ENCODE data around the gene ADAD2.

The ADAD2 gene

DNA sequence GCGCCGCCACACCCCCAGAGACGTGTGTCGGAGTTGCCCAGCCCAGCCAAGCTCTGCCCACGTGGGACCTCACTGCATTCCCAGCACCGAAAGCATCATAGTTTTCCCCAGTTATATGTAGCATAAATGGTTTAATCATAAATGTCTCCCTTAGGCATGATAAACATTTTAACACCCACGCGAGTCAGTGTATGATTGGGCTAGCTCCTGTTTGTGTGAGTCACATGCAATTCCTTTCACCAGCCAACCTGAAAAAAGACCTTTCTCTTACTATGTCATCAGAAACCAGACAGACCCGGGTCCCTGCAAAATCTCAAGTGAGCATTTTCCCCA is 13.2 kb upstream of the ADAD2 start:
- DNase-seq: no peak

DNA sequence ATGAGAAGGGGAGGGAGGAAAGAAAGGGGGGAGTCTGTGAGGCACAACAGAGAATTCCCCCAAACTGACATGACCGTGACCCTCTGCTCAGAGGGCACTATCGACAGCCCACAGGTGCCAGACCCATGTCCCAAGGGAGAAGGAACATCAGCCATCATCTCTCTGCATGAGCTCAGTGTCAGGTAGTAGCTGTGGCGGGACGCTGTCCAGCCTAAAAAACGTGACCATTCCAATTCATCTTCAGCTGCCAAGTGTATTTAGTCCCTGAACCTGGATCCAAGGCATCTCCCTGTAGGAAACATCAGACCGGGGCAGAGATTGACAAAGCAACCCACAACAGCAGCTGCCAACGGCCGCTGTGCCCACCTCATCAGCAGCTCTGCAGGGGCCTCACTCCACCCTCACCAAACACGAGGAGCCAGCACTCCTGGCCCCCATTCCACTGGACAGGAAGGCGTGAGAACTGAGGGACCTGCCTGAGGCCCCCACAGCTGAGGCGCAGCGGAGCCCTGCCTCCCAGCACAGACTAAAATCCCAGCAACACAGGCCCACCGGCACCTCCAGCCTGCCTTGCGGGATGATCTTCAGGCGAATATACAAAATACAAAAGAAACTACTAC is 12.7 kb upstream of the ADAD2 start:
- no peak for DNase-seq

DNA sequence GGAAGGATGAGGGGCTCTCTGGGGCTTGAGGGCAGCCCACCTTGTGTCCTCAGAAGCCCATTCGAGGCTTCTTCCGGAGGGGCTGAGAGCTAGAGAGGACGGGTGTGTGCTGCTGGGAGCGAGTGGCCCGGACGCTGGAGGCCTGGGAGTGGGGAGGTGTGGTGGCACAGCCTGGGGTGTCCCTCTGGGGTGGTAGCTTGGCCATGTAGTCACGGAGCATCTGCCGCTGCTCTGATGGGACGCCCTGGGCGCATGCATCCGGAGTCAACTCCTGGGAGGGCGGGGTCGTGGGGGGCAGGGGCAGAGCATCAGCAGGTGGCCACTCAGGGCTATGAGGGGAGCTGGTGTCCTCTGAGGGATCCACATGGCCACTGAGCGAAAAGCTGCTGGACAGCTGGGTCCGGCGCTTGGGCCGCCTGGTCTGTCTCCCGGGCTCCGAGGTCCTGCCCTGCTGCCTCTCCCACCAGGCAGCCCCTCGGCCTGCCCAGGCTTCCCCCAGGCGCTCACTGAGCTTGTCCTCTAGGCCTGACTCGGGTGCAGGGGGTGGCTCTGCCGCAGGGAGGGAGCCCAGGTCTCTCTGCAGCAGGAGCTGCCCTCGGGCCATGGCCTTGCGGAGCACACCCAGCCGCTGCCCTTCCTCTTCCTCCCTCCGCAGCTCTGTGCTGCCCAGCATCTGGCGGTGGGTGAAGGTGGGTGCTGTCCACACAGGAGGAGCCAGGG is 11.9 kb upstream of the ADAD2 start:
- no peak for DNase-seq

DNA sequence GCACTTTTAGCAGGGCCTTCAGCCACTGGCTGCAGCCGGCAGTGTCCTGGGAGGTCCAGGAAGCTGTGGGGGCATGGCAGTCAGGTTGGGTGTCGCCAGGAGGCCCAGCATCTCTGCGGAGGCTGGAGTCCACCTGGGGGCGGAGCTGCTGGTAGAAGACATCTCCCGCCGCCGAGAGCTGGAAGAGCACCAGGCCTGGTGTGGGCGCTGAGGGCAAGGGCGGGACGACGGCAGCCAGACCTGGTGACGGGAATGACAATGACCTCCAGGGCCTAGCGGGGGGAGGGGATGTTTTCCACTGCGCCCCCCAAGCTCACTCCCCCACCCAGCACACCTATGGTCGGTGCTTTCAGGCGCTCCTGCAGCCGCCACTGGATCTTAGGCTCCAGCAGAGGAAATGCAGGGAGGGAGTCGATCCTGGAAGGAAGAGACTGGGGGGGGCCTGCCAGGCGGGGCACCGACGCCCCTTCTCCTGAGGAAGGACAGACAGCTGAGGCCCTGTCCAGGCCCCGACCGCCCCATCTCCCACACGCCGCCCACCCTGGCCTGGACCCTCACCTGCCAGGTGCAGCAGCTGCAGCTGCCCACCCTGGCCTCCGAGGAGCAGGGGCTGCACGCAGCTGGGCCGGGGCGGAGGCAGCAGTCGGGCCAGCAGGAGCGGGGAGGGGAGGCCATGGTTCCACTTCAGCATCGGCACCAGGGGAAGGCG is 11.2 kb upstream of the ADAD2 start:
- no peak for DNase-seq

DNA sequence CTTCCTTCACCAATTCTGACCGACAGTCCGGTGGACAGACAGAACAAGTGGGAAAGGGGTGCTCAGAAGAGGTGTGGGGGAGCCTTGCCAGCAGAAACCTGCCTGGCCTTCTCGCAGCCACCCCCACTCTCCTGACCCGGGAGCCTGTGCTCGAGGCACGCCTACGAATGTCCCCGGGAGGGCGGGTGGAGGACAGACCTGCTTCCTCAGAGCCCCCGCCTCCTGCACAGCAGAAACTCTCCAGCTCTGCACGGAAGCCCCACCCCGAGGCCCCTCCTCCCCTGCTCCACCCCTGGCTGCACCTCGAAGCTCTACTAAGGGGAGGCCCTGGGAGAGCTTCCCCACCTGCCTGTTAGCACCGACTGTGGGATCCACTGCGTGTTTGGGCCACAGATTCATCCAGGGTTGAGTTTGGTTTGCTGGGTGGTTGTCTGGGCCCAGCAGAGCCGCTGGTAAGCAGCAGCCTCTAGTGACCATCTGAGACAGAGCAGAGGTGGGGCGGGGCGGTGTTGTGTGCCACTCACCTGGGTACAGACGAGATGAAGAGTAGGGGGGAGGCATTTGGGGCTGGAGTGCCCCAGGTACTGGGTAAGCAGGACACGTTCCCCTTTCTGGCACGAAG is 10.3 kb upstream of the ADAD2 start:
- DNase-seq: no peak

DNA sequence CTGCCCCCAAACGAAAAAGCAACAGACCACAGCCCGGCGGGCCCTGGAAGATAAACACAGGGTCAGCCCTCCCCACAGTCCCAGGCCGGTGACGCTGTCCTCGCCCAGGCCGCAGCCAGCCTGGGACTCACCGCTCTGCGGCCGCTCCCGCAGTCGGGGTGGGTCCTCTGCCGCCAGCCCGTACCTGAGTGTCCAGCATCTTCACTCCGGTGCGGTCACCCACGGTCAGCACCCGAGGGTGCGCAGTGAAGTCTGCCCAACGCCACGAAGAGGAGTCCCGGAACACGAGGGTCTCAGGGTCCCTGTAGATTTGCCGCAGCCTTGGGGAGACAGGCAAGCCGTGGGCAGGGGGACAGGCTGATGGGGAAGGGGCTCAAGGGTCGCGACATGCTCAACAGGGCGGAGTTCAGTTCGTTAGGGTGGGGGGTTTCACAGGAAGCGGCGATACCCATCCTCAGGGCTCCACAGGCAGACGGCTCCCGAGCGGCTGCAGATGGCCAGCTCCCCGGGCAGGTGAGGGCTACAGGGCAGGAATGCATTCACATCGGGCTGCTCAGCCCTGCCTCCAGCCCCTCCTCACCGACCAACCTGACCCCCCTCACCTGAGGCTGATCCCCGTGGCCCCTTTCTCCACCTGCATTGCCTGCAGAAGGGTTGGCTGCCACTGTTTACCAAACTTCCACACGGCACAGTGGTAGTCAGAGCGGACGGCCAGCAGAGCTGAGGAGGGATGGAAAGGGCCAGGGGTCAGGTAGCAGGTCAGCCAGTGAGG is 9.6 kb upstream of the ADAD2 start:
- no peak for DNase-seq

DNA sequence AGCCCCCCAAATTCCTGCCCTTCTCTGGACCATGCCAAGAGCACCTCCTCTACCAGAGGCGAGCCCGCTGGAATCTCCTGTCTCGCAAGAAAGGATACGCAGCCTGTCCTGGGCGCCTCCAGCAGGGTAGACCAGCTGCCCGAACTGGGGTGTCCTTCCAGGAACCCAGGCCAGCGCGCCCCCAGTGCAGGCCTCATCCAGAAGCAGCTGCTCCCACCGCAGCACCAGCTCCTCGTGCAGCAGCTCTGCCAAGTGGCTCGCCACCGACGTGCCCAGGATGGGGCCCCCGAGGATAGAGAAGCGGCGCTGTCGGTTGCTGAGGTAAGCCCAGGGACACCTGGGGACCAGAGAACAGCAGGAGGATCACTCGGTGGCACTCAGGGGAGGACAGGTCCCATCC is 8.9 kb upstream of the ADAD2 start:
- no peak for DNase-seq

DNA sequence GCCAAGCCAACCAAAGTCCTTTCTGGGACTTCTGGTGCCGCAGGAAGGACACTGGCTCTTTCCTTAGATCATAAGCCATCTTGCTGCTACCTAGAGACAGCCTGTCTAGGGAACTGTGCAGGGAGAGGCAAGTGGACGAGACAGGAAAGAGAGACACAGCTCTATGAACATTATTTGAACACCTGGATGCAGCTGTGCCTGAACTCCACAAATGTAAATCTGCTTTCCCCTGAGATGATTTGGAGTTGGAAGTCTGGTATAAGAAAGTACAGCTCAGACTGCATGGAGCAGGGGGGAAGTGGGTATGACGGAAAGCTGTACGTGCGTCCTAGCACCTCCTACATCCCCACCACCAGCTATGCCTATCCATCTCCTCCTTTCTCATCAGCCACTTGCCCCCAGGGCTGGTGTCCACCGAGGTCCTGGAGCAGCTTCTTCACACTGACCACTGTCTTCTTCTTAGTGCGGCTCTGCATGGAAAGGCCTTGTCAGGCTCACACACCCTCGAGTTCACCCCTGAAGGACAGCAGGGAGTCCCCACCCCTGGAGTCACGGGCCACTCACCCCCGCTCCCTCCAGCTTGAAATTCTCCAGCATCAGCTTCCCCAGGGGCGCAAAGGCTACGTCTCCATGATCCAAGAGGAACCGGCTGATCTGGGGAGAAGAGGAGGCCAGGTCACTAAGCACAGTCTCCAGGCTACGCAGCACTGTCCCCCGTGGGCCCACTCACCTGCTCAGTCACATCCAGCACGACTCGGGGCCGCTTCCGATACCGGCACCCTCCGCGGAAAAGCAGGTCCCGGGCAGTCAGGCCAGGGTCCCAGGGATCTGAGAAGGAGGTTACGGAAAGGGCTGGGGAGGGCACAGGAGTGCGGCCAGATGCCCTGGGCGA is 8.0 kb upstream of the ADAD2 start:
- DNase-seq: no peak

DNA sequence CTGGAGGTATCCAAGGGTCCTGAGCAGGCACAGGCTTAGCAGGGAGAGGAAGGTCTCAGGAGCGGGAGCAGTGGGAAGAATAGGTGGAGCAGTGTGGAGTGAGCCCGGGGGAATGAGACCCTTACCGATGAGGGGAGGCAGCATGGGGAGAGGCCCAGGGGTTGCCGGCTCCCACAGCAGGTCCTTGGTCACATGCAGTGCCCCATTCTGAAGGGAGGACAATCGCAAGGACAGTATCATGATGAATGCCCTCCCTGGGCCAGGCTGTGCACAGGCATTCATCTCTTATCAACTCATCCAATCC is 7.4 kb upstream of the ADAD2 start:
- no peak for DNase-seq

DNA sequence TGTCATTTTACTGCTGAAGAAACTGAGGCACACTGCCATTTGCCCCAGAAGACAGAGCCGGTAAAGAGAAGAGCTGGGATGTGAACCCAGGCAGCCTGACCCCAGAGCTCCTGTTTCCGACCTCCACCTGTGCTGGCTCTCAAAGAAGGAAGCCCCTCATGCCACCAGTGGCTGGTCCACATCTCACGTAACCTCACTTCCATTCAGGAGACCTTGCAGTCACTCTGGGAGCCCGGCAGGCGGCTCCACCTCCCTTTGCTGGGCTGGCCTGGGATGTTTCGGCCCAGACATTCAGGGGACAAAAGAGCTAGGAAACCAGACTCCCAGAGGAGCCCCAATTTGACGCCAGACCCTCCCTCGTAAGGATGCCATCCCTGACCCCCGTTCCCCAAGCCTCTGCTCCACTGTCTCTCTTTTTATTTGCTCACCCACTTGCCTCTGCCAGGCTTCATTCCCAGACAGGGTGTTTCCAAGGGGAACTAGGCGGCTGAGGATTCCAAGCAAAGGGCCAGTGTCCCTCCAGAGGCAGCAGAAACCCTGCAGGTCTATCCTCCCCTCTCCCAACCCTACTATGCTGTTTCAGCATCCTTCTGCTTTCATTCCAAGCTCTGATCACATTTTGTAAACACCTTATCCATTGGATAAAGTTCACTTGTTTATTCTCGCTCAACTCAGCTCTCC is 6.9 kb upstream of the ADAD2 start:
- DNase-seq: no peak

DNA sequence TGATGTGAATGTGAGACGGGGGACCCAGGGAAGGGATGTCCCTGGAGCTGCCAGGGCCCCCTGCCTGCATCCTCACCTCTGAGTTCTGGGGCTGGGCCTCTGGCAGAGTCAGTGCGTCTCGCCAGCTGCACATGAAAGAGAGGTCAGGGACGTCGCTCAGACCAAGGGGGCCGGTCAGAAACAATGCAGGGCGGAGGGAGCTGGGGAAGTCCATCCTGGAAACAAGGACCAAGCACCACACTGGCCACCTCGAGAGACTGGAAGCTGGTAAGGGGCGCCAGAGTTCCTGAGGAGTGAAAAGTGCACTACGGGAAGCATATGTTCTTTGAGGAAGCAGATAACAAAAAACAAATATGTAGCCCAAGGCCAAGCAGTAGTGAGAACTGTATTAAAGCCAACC is 6.2 kb upstream of the ADAD2 start:
- no peak for DNase-seq

DNA sequence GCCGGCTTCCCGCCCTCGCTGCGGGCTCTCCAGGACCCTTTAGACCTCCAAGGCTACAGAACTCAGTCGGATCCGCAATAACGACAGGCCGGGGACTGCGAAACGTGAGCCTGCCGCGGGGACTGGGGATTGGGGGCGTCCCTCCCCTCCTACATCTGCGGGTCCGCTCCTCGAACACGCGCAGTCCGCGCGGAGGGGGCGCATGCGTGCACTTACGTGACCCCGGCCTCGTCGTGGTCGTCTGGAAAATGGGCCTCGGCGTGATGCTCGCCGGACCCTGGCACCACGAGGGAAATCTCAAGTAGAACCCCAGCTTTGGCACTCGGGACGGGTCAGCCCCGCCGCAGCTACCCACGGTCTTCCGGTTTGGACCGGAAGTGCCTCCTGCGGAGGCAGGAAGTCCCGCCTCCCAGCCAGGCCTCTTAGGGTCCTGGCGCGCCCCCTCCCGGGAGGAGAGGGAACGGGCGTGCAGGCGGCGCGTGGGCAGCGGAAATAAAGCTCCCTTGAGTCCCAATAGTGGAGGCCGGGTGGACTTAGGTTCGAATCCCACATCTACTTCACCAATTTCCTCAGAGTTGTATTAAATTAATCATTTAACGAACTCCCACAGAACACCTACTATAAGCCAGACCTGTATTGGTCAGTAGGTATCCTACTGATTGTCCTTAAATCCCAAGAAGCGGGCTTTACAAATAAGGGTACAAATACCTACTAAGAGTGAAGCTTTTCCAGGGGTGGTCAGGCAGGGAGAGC is 4.1 kb upstream of the ADAD2 start, which contains the start of gene TAF1C:
Gene TAF1C (minus strand): TSS at position 373 of the 753 bp plus-strand sequence. CDS start 2,069 bp downstream, outside the sequence.
- DNase-seq: peak; percentile 84 to 88 (median 87)

DNA sequence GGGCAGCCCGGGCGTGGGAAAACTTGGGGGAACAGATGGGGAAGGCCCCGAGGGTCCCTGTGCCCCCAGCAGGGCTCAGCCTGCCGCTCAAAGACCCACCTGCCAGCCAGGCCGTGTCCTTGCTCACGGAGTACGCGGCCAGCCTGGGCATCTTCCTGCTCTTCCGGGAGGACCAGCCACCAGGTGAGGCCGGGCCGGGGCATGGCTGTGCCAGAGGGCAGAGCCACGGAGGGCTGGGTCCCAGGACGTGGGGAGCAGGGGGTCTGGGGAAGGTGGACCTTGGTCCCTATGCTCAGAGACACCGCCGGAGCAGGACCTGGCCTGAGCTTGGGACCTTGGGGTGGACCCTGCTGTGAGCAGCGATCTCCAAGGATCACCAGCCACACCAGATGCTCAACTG is 509 bp downstream of the ADAD2 start:
- no peak for DNase-seq

DNA sequence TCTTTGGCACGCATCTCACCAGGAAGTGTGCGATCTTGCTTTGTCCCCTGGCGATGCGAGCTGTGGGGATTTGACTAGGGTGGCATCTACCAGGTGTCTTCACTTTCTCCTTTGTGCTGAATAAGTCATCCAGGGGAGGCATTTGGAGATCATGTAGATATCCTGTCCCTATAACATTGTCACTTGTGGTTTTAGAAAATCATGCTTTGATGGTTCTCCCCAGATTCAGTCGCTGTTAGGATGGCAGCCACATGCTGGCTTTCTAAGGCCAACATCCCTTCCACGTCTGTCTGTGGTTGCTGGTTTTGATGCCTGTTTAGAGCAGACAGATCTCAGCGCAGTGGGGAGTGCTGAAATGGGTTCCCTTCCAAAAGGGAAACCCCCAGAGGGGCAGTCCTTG is 2.5 kb downstream of the ADAD2 start:
- no peak for DNase-seq

DNA sequence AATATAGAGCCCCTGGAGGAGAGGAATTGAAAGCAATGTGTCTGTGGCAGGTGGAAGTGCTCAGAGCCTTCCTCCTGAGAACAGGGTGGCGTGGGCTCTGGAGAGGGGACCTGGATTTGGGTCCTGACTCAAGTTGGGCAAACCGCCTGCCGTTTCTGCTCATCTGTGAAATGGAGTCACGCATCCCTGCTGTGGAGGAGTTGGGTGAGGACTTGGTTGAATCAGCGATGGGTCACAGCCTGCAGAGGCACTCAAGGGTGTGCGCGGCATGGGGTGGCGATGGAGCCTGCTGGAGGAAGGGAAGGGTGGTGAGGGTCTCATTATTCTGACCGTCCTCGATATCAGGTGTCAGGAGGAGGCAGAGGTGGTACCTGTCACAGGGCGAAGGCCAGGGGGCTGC is 3.1 kb downstream of the ADAD2 start:
- DNase-seq: no peak

DNA sequence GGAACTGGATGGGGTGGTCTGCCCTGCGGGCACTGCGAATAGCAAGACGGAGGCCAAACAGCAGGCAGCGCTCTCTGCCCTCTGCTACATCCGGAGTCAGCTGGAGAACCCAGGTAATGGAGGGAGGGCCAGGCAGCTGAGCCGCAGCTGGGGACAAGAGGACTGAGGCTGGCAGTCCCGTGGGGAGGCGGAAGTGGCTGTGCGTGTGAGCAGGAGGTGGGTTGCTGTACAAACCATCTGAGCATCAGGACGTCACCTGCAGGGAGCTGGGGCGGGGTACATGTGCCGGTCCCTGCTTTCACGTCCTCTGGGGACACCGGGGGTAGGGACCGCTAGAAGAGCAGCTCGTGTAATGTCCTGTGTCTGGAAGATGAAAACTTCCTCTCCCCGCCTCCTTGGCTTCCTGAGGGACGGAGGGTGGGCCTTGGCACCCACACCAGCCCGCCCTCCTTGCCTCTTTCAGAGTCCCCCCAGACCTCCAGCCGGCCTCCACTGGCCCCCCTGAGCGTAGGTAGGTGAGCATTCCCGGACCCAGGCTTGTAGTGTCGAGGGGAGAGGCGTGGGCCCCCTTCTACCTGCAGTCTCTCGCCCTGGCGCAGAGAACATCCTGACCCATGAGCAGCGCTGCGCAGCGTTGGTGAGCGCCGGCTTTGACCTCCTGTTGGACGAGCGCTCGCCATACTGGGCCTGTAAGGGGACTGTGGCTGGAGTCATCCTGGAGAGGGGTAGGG is 3.7 kb downstream of the ADAD2 start:
- peak in 2 of 4 experiments; percentile 18 to 20 for DNase-seq

DNA sequence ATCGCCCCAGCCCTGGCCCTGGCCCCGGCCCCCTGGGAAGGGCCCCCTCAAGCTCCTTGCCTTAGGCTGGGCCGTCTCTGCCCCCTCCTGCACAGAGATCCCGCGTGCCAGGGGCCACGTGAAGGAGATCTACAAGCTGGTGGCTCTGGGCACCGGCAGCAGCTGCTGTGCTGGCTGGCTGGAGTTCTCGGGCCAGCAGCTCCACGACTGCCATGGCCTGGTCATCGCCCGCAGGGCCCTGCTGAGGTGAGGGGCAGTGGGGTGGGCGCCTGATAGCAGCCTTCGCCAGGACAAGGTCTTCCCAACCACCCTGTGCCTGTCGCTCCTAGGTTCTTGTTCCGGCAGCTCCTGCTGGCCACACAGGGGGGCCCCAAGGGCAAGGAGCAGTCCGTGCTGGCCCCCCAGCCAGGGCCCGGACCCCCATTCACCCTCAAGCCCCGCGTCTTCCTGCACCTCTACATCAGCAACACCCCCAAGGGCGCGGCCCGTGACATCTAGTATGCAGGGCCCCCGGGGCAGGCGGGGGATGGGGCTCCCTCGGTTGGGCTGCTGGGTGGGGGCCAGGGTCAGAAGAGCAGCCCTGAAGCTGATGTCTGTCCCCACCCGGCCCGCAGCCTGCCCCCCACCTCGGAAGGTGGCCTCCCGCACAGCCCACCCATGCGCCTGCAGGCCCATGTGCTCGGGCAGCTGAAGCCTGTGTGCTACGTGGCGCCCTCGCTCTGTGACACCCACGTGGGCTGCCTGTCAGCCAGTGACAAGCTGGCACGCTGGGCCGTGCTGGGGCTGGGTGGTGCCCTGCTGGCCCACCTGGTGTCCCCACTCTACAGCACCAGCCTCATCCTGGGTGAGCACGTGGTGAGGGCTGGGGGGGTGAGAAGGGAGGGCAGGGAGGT is 4.5 kb downstream of the ADAD2 start:
- DNase-seq: no peak

DNA sequence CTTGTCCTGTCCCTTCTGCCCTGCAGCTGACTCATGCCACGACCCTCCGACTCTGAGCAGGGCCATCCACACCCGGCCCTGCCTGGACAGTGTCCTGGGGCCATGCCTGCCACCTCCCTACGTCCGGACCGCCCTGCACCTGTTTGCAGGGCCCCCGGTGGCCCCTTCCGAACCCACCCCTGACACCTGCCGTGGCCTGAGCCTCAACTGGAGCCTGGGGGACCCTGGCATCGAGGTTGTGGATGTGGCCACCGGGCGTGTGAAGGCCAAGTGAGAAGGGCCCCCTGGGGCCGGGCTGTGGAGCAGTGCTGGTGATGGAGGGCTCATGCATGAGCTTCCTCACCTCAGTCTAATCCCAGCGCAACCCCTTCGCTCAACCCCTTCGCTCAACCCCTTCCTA is 5.1 kb downstream of the ADAD2 start:
- no peak for DNase-seq
